Fibroblast of mammary gland (primary cell): ENCODE results near the gene MYO1A.

Experiments used
- DNase-seq: peaks from one replicate; pipeline ENCODE4 v3.0.0-alpha.2; 2010; ENCODE audit warnings: low read depth
- H3K4me3 ChIP-seq: 2 replicates; pipeline ENCODE4 v1.5.1; 2011; ENCODE audit warnings: low read depth, mild to moderate bottlenecking, low read length, moderate library complexity; ENCODE audit not compliant: control insufficient read depth
- CTCF ChIP-seq: conservative IDR thresholded peaks from 2 replicates; pipeline ENCODE4 v1.5.1; 2011; ENCODE audit warnings: low read depth, low read length, inconsistent platforms; ENCODE audit not compliant: control insufficient read depth, insufficient read depth

MYO1A gene

GRCh38 chr12:57040211-57040610, 9.7 kb downstream of the MYO1A start:
- DNase-seq: no peak
- no peak for TF ChIP-seq CTCF
- no peak overlapping the region for H3K4me3 ChIP-seq

GRCh38 chr12:57039016-57039798, 10.7 kb downstream of the MYO1A start:
- H3K4me3 ChIP-seq: no peak overlapping the region
- no peak for TF ChIP-seq CTCF
- DNase-seq: no peak

GRCh38 chr12:57037264-57037663, 12.7 kb downstream of the MYO1A start:
- TF ChIP-seq CTCF: no peak
- no peak for DNase-seq
- H3K4me3 ChIP-seq: no peak overlapping the region

- H3K4me3 ChIP-seq: no peak overlapping the region
- no peak for TF ChIP-seq CTCF
- DNase-seq: no peak
Measured at GRCh38 chr12:57033431-57033830, 16.5 kb downstream of the MYO1A start.

DNA sequence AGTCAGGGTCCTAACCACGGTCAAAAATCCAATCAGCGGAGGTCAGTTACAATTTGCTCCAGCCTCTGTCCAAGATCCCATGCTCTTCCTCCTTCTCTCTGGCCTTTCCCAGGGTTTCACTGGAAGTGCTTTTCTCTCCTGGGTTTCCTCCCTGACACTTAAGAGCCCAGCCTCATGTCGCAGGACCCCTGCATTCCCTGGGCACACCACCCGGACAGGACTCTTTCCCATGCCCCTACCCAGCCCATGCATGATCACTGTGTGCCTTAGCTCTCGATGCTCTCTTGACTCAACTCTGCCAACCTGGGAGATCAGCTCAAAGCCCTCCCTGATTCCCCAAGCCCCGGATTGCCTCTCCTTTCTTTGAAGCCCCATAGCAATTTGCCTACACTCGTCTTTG, 18.1 kb downstream of the MYO1A start:
- DNase-seq: no peak
- no peak overlapping the region for H3K4me3 ChIP-seq
- no peak for TF ChIP-seq CTCF

GRCh38 chr12:57031138-57031725, 18.7 kb downstream of the MYO1A start:
- DNase-seq: no peak
- H3K4me3 ChIP-seq: no peak overlapping the region
- TF ChIP-seq CTCF: no peak
